GM21619 (cell line): Measurements from ENCODE around the gene SERTAD1.

ENCODE experiments used
- ATAC-seq: cut with Tn5 transposase; IDR thresholded peaks from one replicate; pipeline ENCODE4 v1.9.1; 2021; ENCODE audit not compliant: unreplicated experiment

SERTAD1 gene

DNA sequence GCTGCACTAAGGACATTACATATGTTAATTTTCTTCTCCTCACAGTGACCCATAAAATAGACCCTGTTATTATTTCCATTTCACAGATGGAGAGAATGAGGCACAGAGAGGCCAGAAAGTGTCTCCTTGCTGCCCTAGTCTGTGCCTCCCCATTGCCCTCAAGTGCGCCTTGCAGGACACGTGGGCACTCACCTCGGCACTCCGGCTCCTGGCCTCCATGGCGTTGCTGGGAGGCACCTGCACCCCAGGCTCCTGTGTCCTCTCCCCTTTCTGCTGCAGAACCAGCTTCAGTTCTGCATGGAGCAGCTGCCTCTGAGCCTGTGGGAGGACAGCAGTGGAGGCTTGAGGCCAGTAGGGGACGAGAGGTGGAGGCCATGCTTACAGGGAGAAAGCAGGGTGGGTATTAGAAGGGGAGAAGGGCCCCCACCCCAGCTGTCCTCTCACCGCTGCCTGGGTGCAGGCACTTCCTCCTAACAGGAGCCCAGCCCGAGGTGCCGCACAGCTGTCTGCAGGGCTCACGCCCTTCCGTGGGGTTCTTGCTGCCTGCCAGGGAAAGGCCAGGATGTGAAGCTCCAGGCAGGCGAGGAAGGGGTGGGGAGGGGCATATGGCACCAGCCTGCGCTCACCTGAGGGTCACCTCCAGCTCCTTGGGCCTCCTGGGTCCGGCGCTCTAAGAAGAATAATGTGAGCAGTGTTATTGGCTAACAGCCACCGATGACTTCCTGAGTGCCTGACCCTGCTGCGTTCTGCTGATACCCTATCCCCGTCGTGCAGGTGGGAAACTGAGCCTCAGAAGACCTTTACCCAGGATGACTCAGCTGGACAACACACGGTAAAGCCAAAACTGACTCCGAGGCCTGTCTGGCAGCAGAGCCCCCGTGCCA is 17.8 kb downstream of the SERTAD1 start:
- ATAC-seq = no peak

DNA sequence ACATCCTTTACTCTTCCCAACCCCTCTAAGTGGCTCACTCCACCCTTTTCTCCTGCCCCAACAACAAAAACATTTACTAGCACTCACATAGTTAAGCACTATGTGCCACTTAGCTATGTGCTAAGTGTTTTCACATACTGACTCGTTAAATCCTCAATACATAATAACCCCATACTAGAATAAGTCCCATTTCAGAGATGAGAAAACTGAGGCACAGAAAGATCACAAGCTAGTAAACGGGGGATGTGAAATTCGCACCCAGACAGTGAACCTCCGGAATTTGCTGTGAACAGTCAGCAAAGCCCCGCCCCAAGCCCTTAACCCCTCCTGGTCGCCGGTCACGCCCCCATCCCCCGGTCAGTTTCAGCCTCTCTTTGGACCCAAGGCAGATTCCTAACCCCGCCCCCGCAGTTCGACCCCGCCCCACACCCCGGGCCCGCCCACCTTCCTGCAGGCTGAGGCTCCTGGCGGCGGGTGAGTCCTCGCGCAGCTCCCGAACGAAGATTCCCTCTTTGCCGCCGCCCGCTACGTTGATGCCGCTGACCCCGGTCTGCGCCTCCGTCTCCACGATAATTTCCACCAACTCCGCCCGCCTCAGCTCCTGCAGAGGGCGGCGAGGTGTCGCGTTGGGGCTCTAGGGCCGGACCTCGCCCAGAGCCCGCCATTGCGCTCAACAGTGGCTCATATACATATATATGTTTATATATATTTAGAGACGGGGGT is 22.4 kb downstream of the SERTAD1 start:
- peak; percentile 66 for ATAC-seq

DNA sequence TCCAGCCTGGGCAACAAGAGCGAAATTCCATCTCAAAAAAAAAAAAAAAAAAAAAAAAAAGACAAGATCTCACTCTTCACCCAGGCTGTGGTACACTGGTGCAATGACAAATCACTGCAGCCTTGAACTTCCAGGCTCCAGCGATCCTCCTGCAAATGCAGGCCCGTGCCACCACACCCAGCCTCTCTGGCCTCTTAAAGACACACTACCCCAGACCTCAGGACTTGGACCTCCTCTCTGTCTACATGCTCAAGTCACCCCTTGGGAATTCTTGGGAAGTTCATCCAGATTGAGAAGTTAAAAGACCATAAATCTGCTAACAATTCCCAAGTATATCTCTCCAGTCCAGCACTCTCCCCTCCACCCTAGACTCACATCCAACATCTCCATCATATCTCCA is 25.2 kb downstream of the SERTAD1 start:
- no peak for ATAC-seq

DNA sequence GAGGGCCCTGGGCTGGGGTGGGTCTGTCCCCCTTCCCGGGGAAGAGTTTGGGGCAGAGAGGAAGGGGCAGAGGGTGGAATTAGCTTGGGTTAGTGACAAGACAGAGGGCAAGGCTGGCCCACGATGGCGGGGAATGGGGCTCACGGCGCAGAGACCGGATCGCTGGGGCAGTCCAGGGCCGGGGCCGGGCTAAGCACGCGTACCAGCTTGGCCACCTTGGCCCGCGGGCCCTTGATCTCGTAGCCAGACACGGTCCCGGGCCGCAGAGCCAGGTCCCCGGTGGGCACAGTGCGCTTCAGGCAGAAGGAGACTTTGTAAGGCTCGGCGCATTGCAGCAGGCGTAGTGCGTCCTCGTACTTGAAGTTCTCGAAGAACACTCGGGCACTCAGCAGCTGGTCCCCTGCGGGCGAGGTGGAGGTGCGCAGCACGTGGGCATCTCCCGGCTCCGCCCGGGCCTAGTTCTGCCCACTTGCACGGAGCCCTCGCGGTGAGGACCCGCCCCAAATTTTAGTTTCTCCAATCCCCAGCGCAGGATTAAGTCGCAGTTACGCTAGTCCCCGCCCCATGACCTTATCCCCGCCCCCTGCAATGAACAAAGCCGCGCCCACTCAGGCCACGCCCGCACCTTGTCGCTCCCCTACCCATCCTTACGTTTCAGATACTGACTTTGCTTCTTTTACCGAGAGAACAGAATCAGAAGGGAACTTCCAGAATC is 27.2 kb downstream of the SERTAD1 start:
- ATAC-seq = no peak

DNA sequence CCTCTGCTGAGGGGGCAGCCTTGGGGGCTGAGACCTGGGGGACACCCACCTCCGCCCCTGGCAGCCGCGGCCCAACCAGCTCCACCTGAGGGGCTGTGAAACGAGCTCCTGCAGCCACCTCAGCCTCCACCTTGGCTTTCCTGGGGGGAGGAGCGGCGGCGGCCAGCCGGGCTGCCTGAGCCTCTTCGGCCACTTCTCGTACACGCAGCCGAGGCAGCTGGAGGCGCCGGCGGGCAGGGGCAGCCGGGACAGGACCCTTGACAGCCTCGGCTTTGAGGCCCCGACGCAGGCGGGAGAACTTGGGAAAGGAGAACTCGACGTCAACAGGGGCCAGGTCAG is 28.3 kb downstream of the SERTAD1 start:
- no peak for ATAC-seq

DNA sequence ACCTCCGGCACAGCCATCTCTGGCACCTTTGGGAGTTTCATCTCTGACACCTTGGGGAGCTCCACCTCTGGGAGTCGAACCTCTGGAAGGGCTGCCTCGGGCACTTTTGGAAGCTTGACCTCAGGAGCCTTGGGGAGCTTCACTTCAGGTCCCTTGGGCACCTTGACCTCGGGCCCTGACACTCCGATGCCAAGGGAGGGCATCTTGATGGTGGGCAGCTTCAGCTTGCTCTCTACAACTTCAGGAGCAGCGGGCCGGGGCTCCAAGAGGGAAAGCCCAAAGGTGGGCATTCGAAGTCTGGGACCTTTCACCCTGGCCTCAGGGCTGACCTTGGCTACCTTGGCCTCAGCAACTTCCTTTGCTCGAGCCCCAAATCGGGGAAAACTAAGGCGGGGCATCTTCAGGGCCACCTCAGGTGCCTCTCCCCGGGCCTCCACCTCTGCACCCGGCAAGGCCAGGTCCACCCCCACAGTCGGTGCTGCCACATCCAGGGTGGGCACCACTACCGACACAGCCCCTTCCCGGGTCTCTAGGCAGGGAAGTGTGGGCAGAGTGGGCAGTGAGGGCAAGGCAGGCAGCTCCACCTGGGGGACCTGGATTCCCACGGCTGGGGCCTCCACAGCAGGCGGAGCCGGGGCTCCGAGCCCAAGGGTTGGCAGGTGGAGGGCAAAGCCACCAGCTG is 28.8 kb downstream of the SERTAD1 start:
- no peak for ATAC-seq

DNA sequence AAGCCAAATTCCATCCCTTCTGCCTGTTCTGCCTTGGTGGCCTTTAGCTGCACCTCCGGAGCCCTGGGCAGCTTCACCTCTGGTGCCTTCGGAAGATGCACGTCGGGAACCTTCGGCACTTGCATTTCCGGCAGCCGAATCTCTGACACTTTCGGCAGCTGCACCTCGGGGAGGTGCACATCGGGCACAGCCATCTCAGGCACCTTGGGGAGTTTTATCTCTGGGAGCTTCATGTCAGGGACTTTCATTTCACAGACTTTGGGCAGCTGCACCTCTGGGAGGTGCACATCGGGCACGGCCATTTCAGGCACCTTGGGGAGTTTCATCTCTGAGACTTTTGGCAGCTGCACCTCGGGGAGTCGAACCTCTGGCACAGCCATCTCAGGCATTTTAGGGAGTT is 29.8 kb downstream of the SERTAD1 start:
- ATAC-seq = no peak

DNA sequence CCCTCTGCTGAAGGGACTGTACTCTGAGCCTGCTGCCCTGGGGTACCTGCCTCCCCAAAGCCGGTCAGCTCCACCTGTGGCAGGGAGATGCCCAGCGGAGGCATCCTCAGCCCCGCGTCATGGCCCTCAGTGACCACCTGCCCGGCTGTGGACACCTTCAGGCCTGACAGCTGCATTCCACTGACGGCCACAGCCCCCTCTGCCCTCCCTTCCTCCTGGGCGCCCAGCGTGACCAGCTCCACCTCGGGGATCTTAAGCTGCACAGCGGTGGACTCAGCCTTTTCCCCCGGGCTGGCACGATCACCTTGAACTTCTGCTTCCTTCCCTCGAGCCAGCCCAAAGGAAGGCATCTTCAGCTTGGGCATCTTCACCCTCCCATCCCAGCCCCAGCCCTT is 31.0 kb downstream of the SERTAD1 start:
- ATAC-seq = no peak

DNA sequence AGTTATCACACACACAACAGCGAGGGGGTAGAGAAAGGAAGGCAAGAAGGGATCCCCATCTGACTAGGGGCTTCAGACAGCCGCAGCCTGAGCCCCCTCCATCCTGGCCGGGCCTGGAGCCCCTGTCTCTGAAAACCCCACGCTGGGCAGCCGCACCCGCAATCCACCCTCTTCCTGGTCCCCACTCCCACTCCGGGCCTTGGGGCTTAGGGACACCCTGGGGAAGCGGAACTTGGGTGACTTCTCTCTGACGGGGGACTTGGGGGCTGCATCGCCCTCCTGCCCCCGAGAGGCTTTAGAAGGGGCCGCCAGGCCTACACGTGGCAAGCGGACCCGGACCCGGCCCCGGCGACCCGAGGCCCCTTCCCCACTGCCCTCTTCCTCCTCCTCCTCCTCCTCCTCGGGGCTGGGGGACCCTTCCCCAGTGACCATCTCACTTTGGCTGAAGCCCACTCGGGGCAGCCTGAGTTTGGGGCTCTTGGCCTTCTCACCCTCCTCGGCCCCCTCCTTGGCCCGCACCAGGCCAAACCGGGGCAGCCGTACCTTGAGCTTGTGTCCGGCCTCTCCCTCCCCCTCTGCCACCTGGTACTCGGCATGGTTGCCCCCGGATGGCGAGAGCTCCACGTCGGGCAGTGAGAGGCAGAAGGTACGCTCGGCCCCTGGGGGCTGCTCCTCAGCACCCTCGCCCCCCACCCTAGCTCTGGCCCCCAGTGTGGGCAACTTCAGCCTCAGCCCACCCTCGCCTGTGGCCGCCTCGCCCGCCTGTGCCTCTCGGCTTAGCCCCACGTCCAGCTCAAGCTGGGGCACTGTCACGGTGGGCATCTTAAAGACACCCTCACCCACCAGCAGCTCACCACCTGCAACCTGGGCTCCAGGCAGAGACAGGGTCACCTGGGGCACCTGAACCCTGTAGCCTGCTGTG is 31.6 kb downstream of the SERTAD1 start:
- no peak for ATAC-seq

DNA sequence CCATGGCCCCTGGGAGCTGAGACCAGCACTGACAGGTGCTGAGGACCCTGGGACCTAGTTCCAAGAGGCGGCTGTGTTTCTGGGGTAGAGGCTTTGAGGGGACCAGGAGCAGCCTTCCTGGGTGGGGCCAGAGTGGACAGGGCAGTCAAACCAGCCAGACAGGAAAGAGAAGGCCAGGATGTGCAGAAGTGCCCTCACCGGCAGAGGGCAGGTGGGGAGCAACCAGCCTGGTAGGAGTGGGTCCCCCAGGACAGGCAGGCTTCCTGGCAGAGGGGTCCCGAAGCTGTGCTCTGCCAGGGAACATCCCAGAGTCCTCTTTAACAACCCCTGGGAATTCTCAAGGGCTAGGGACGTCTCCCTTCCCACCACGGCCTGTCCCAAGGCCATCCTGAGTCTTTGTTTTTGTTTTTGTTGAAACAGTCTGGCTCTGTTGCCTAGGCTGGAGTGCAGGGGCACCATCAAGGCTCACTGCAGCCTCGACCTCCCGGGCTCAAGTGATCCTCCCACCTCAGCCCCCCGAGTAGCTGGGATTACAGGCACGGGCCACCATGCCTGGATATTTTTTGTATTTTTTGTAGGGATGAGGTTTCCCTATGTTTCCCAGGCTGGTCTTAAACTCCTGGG is 32.8 kb downstream of the SERTAD1 start:
- ATAC-seq = no peak

DNA sequence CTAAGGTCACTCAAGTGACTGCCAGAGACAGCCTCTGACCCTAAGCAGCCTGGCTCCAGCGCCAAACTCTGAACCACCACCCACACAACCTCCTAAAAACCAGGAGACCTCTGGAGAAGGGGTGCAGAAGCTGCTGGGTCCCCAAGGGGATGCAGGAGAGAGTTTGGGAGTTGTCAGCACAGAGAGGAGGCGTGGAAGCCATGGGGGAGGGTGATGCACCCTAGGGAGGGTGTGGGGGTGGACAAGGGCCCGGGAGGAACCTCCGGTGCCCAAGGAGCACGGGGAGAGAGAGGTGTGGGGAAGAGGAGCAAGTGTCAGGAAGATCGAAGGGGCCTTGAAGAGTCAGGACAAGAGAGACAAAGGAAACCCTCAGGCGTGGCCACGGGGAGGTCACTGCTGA is 33.7 kb downstream of the SERTAD1 start:
- no peak for ATAC-seq

DNA sequence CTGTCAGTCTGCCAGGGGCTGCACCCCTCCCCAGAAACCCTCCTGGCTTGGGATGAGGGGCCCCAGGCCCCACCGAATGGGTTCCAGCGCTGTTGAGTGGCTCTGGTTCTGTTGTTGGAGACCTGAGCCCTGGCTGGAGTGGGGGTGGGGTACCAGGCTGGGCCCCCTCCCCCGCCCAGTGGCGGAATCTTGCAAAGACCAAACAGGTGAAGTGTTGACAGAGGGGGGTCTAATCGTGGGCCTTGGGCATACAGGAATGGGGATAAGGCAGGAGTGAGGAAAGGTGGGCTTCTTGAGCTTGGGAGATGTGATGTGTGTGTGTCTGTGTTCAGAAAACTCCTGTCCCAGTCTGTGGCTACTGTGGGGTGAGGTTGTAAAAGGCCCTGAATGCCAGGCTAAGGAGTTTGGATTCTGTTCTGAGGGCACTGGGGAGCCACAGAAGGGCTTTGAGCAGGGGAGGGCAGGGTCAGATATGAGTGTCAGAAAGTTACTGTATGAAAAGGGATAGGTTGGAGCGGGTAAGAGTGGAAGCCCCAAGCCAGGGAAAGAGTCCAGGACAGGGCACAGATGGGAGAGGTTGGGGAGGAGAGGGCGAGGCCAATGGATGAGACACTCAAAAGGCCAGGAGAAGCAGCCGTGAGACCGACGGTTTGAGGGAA is 35.6 kb downstream of the SERTAD1 start, which contains the start of gene HIPK4:
Gene HIPK4, minus strand, starts transcription at position 98 of the 659 bp plus-strand sequence. CDS start 279 bp downstream, outside the sequence.
- no peak for ATAC-seq

DNA sequence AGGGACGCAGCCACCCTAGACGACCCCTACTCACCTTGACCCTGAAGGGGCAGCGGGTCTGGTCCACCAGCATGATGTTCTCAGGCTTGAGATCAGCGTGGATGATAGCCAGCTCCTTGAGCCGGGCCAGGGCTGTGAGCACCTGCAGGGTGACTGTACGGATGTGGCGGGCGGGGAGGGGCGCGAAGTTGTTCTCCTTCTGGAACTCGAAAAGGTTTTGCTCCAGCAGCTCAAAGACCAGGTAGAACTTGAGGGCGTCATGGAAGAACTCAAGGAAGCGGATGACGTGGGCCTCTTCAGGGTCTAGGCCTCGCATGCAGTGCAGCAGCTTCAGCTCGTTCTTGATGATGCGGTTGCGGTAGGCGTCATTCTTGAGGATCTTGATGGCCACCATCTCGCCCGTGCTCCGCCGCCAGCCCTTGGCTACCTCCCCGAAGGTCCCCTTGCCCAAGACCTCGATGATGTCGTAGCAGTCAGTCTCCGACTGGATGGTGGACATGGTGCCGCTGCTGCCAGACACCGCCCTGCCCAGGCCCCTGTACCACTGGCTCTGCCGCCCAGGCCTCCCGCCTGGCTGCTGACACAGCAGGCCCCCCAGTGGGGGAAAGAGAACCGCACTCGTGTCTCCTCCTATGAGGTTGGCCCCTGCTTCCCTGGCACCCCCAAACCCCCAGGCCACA is 36.2 kb downstream of the SERTAD1 start:
- no peak for ATAC-seq

DNA sequence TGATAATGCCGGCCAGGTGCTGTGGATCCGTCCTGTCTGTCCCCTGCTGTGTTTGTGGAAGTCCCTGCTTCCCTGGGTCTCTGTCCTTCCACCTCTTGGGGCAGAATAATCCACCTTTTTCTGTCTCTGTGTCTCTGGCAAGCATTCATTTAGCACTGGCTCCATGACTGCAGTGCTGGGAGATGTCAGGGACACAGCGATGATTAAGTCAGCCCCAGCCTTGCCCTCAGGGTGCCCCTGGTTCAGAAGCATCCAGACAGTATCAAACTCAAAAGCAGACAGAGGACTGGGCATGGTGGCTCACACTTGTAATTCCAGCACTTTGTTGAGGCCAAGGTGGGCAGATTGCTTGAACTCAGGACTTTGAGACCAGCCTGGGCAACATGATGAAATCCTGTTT is 37.3 kb downstream of the SERTAD1 start:
- ATAC-seq = no peak

DNA sequence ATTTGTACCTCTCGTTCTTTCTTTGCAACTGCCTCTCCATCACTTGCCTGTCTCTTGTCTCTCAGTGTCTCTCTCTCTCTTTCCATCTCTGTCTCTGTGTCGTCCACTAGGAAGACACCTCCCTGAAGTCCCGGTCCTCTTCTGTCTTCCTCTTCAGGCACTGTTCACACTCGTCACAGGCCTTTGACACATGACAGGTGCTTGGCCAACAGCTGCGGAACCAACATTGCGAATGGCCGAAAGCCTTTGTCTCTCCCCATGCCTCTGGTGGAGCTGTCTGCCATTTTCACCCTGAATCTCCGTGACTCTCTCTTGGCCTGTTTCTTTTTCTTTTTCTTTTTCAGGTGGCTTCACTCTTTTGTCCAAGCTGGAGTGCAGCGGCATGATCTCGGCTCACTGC is 38.6 kb downstream of the SERTAD1 start:
- ATAC-seq = no peak

DNA sequence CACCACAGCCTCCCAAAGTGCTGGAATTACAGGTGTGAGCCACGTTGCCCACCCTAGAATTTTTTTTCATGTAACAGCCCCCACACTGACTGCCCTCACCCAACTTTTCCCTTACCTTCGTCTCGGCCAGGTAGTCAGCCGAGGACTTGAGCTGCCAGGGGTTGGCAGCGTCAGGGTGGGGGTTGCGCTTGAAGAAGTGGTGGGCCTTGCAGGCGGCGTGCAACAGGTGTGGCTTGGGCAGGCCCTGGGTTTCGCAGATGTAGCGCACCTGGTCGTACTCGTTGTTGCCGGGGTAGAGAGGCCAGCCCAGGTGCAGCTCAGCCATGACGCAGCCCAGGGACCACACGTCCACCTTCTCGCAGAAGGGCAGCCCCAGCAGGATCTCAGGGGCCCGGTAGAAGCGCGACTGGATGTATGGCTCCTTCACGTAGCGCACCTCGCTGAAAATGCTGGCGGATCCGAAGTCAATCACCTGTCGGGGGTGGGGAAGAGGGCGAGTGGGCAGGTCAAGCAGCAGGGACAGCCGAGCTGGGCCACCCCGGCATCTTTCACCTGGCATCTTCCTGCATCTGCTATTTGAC is 42.0 kb downstream of the SERTAD1 start:
- no peak for ATAC-seq

DNA sequence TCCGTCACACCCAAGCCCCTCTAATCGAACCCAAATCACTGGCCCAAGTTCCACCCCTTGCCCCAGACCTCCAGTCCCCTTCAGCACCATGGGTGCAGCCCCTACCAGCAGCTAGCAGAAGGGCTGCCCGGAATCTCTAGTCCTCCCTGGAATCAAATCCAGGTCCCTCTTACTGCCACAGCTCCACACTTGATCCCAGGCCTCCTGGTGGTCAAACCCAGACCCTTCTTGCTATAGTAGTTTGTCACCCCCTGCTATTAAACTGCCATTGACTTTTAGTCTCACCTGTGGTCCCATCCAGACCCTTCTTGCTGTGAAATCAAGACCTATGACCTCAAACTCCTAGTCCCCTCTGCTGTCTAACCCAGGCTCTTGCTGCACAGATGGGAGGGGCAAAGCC is 44.5 kb downstream of the SERTAD1 start:
- ATAC-seq = no peak
